CD4-positive, alpha-beta T cell (primary cell): ENCODE data around the gene AK9. TPM values are rescaled to one million over a fixed set of nuclear protein-coding genes. Genes with fewer than 3 reads are reported as not detected.

ENCODE experiments used
- ATAC-seq: fragments of 200-7000 bp; cut with Tn5 transposase; one replicate; pipeline ENCODE4 v1.10.0; 2022; ENCODE audit warnings: mild to moderate bottlenecking; ENCODE audit not compliant: poor library complexity
- CTCF ChIA-PET: fragments of 350-600 bp; sonication (Branson Sonifier 250); formaldehyde crosslinking; loops from one replicate; lab custom pipeline; 2021; ENCODE audit warnings: antibody characterized with exemption, inconsistent platforms; lab: Charles Lee
- POLR2A ChIA-PET: fragments of 350-600 bp; sonication (Branson Sonifier 250); formaldehyde crosslinking; loops from one replicate; lab custom pipeline; 2021; ENCODE audit warnings: antibody characterized with exemption, inconsistent platforms; lab: Charles Lee
- DNase-seq, 14 experiments: peaks; one replicate each; pipeline ENCODE4 v3.0.0-alpha.2; 2013 to 2020; ENCODE audit warnings: mixed read lengths in 2 of 14
- H3K27ac ChIP-seq, 2 donors: one replicate each; pipeline versions ENCODE4 v1.5.1 to v1.7.0; 2013; ENCODE audit warnings: low read length in 2 of 2, low read depth in 1 of 2, mild to moderate bottlenecking in 1 of 2
- H3K27me3 ChIP-seq, 2 experiments: 1 replicate in 1 of 2; 2 replicates in 1 of 2; pipeline versions ENCODE4 v1.6.1 to v1.7.0; 2013; ENCODE audit warnings: low read length in 2 of 2, control low read depth in 1 of 2, mild to moderate bottlenecking in 1 of 2, moderate library complexity in 1 of 2; ENCODE audit not compliant: insufficient read depth in 2 of 2, control insufficient read depth in 1 of 2
- H3K36me3 ChIP-seq: one replicate; pipeline ENCODE4 v1.6.1; 2013; ENCODE audit warnings: low read length, control low read depth; ENCODE audit not compliant: insufficient read depth
- H3K4me1 ChIP-seq: one replicate; pipeline ENCODE4 v1.6.1; 2013; ENCODE audit warnings: low read length, control low read depth; ENCODE audit not compliant: insufficient read depth
- H3K4me3 ChIP-seq: one replicate; pipeline ENCODE4 v1.5.1; 2013; ENCODE audit warnings: mild to moderate bottlenecking, low read length, moderate library complexity
- H3K9me3 ChIP-seq, 2 experiments: 1 replicate in 1 of 2; 2 replicates in 1 of 2; pipeline versions ENCODE4 v1.6.1 to v1.7.0; 2013; ENCODE audit warnings: low read length in 2 of 2, mild to moderate bottlenecking in 2 of 2, control low read depth in 1 of 2, moderate library complexity in 1 of 2; ENCODE audit not compliant: control insufficient read depth in 1 of 2, insufficient read depth in 1 of 2
- H3K27ac Mint-ChIP-seq: one replicate; pipeline ENCODE4 v1.8.0; 2020; ENCODE audit warnings: mixed read lengths
- H3K27me3 Mint-ChIP-seq: one replicate; pipeline ENCODE4 v1.8.0; 2021; ENCODE audit warnings: mixed read lengths
- H3K36me3 Mint-ChIP-seq: one replicate; pipeline ENCODE4 v1.8.0; 2021; ENCODE audit warnings: low read depth, mixed read lengths
- H3K4me1 Mint-ChIP-seq: one replicate; pipeline ENCODE4 v1.8.0; 2021; ENCODE audit warnings: low read depth, mixed read lengths
- H3K4me3 Mint-ChIP-seq: one replicate; pipeline ENCODE4 v1.8.0; 2020; ENCODE audit warnings: mild to moderate bottlenecking, mixed read lengths
- H3K9me3 Mint-ChIP-seq: one replicate; pipeline ENCODE4 v1.8.0; 2020; ENCODE audit warnings: mixed read lengths
- CTCF ChIP-seq: fragments of 200-600 bp; IDR thresholded peaks from one replicate; pipeline ENCODE4 v1.8.0; 2022; ENCODE audit warnings: antibody characterized with exemption, mild to moderate bottlenecking
- intact Hi-C, 2 experiments: fragments of 100-400 bp; cut with DNase I in 1 of 2; cut with micrococcal nuclease in 1 of 2; formaldehyde crosslinking; loops; one replicate each; pipeline versions ENCODE4 v1.15.1 to v1.9.0; 2023 to 2025; cut with DNase I, micrococcal nuclease
- total RNA-seq, 174 experiments: library from RNA in 2 of 174; stranded (reverse) in 2 of 174; gene quantifications; one replicate each; pipeline ENCODE4 v1.2.3 and lab custom pipeline; 2021 to 2026

Gene AK9
- total RNA-seq, 2 experiments from 2014 or later, result 5.3 to 6.6 TPM

GRCh38 chr6:109611502-109611901, 79.5 kb downstream of the AK9 start:
- TF ChIP-seq CTCF, result no peak
- no peak overlapping the region for H3K4me3 ChIP-seq
- DNase-seq, result no peak
- intact Hi-C loops, result no loop called here
- H3K36me3 ChIP-seq, result peaks cover 5% of the 10 kb centered on the region
- H3K4me1 ChIP-seq, result peaks cover 5% of the 10 kb centered on the region
- ChIA-PET CTCF (no interaction called here), POLR2A (interaction anchor here (0.6 kb wide), 2 partner anchors 17 to 79 kb away, joined by 3 read pairs; no protein-coding TSS in a partner anchor)
- no peak overlapping the region for H3K4me3 Mint-ChIP-seq
- peaks cover 31% of the 10 kb centered on the region for H3K4me1 Mint-ChIP-seq
- H3K27ac Mint-ChIP-seq, result peak overlapping the region; percentile 76
- no peak for ATAC-seq
- no peaks in the 10 kb centered on the region for H3K27me3 Mint-ChIP-seq
- no peaks in the 10 kb centered on the region for H3K9me3 ChIP-seq
- H3K36me3 Mint-ChIP-seq, result peaks cover 12% of the 10 kb centered on the region
- H3K27me3 ChIP-seq, result no peaks in the 10 kb centered on the region
- H3K27ac ChIP-seq, result no peak overlapping the region
- no peaks in the 10 kb centered on the region for H3K9me3 Mint-ChIP-seq

- Histone ChIP-seq H3K36me3 (peaks cover 5% of the 10 kb centered on the region), H3K4me3 (peak overlapping the region; percentile 9), H3K4me1 (peaks cover 5% of the 10 kb centered on the region), H3K9me3 (no peaks in the 10 kb centered on the region), H3K27ac (no peak overlapping the region), H3K27me3 (no peaks in the 10 kb centered on the region)
- Mint-ChIP-seq H3K9me3 (no peaks in the 10 kb centered on the region), H3K27me3 (no peaks in the 10 kb centered on the region), H3K4me1 (peaks cover 40% of the 10 kb centered on the region), H3K27ac (peak overlapping the region; percentile 76), H3K4me3 (peak overlapping the region; percentile 17), H3K36me3 (peaks cover 16% of the 10 kb centered on the region)
- ATAC-seq, result no peak
- POLR2A ChIA-PET, result no interaction called here
- intact Hi-C loops, result no loop called here
- no peak for DNase-seq
- CTCF ChIA-PET, result no interaction called here
- TF ChIP-seq CTCF, result no peak
Observed at GRCh38 chr6:109610590-109610989, 80.4 kb downstream of the AK9 start.

GRCh38 chr6:109609737-109610136, 81.3 kb downstream of the AK9 start:
- peaks cover 43% of the 10 kb centered on the region for H3K4me1 Mint-ChIP-seq
- DNase-seq (no peak), ATAC-seq (no peak)
- ChIA-PET POLR2A (interaction anchor here (1.0 kb wide), 1 partner anchor 81 kb away, joined by 3 read pairs; the partner anchor contains the start of gene AK9), CTCF (no interaction called here)
- H3K4me3 ChIP-seq, result no peak overlapping the region
- TF ChIP-seq CTCF, result no peak
- H3K36me3 Mint-ChIP-seq, result peaks cover 16% of the 10 kb centered on the region
- H3K27ac ChIP-seq, result no peak overlapping the region
- peaks cover 5% of the 10 kb centered on the region for H3K4me1 ChIP-seq
- no peaks in the 10 kb centered on the region for H3K27me3 Mint-ChIP-seq
- H3K27ac Mint-ChIP-seq, result peak overlapping the region; percentile 40
- H3K9me3 Mint-ChIP-seq, result no peaks in the 10 kb centered on the region
- no peaks in the 10 kb centered on the region for H3K9me3 ChIP-seq
- no peak overlapping the region for H3K4me3 Mint-ChIP-seq
- H3K36me3 ChIP-seq, result peaks cover 5% of the 10 kb centered on the region
- intact Hi-C loops, result no loop called here
- H3K27me3 ChIP-seq, result no peaks in the 10 kb centered on the region
